PC-3 (cell line): ENCODE measurements around the gene FSTL5.

Experiments
- EZH2 ChIP-seq: fragments of 300-600 bp; sonication (generic); IDR thresholded peaks from one replicate; pipeline ENCODE4 v1.6.1; 2017; ENCODE audit warnings: antibody characterized with exemption, mild to moderate bottlenecking, low read length; ENCODE audit not compliant: unreplicated experiment
- EZH2phosphoT487 ChIP-seq: fragments of 300-600 bp; sonication (generic); IDR thresholded peaks from 2 replicates; pipeline ENCODE4 v1.6.1; 2018; ENCODE audit warnings: mild to moderate bottlenecking, antibody characterized with exemption, low read length, borderline replicate concordance
- TF ChIP-seq, protein P1 (sequence below): fragments of 300-600 bp; sonication (generic); conservative IDR thresholded peaks from 2 replicates; pipeline ENCODE4 v1.5.1; 2017; ENCODE audit warnings: antibody characterized with exemption, low read depth, mild to moderate bottlenecking, low read length

- TF ChIP-seq, protein P1, sequence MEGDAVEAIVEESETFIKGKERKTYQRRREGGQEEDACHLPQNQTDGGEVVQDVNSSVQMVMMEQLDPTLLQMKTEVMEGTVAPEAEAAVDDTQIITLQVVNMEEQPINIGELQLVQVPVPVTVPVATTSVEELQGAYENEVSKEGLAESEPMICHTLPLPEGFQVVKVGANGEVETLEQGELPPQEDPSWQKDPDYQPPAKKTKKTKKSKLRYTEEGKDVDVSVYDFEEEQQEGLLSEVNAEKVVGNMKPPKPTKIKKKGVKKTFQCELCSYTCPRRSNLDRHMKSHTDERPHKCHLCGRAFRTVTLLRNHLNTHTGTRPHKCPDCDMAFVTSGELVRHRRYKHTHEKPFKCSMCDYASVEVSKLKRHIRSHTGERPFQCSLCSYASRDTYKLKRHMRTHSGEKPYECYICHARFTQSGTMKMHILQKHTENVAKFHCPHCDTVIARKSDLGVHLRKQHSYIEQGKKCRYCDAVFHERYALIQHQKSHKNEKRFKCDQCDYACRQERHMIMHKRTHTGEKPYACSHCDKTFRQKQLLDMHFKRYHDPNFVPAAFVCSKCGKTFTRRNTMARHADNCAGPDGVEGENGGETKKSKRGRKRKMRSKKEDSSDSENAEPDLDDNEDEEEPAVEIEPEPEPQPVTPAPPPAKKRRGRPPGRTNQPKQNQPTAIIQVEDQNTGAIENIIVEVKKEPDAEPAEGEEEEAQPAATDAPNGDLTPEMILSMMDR = no peak
- TF ChIP-seq EZH2phosphoT487 (no peak), EZH2 (no peak)
Measured at GRCh38 chr4:161376275-161376674, 787.5 kb downstream of the FSTL5 start.
